Measurements from ENCODE around the gene TUBGCP2. TPM values are rescaled to one million over a fixed set of nuclear protein-coding genes. Genes with fewer than 3 reads are reported as not detected.

The TUBGCP2 gene
- total RNA-seq, 1 donor from 2014 or later: 55.4 TPM

DNA sequence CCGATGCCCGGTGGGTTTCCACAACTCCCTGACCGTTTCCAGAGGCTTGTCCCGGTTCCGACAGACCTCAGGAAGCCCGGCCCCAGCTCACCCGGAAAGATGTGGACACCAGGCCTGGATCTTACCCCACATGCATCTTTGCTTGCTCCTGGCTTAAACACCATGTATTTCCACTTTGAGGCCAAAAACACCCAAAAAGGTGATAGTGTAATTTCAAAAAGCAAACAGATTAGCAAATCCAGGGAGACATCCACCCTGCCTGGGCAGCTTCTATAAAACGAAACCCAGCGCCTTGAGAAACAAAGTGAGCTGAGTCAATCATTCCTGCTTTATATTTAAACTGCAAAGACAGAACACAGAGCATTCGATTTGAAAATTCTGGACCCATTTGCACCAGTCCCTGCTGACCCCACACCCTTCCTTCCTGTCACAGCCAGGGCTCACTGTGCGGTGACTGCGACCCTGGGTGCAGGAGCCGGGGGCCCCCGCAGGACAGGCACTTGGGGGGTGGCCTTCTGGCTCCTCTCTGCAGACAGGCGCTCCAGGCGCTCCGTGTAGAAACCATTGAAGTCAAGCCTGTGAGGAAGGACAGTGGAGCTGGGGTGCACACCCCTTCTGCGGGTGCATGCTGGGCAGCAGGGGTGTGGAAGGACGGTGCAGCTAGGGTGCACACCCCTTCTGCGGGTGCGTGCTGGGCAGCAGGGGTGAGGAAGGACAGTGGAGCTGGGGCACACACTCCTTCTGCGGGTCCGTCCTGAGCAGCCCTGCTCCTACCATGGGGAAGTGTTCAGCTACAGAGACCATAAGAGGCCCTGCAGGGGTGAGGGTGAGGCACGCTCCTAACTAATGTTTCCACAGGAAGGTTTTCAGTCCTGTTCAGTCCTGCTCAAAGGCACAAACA lies 29.1 kb downstream of the TUBGCP2 start:
- Mint-ChIP-seq H3K36me3 (peaks cover 7% of the 10 kb centered on the region), H3K27ac (no peak overlapping the region), H3K4me3 (no peak overlapping the region), H3K27me3 (ENCODE audit: insufficient read depth, low read depth) (peaks cover 8% of the 10 kb centered on the region), H3K9me3 (no peaks in the 10 kb centered on the region), H3K4me1 (peaks cover 2% of the 10 kb centered on the region)
- Histone ChIP-seq H3K36me3 (no peaks in the 10 kb centered on the region), H3K4me3 (no peak overlapping the region), H2AFZ (replicated peaks) (no peak overlapping the region), H3K27ac (no peak overlapping the region), H3K4me1 (peaks cover 22% of the 10 kb centered on the region), H3F3A (ENCODE audit: low read depth) (peaks cover 15% of the 10 kb centered on the region), H3K9me3 (ENCODE audit: low read depth) (no peaks in the 10 kb centered on the region), H3K27me3 (peaks cover 22% of the 10 kb centered on the region), H3K4me2 (no peak overlapping the region), H3K9ac (no peak overlapping the region), H4K20me1 (ENCODE audit: low read depth) (peaks cover 8% of the 10 kb centered on the region), H3K79me2 (ENCODE audit: low read depth) (no peaks in the 10 kb centered on the region)
- DNase-seq (ENCODE audit: low spot score): no peak
- TF ChIP-seq EZH2phosphoT487 (IDR thresholded peaks at IDR 0.05) (no peak), EZH2 (IDR thresholded peaks at IDR 0.05) (no peak), CTCF (IDR thresholded peaks at IDR 0.05) (no peak)

- Histone ChIP-seq H3K4me2 (no peak overlapping the region), H3K4me3 (no peak overlapping the region), H3K4me1 (peaks cover 22% of the 10 kb centered on the region), H3K9me3 (ENCODE audit: low read depth) (no peaks in the 10 kb centered on the region), H4K20me1 (ENCODE audit: low read depth) (peaks cover 8% of the 10 kb centered on the region), H3K27me3 (peaks cover 22% of the 10 kb centered on the region), H3K79me2 (ENCODE audit: low read depth) (no peaks in the 10 kb centered on the region), H3K27ac (no peak overlapping the region), H3K36me3 (no peaks in the 10 kb centered on the region), H2AFZ (replicated peaks) (no peak overlapping the region), H3F3A (ENCODE audit: low read depth) (peaks cover 15% of the 10 kb centered on the region), H3K9ac (no peak overlapping the region)
- Mint-ChIP-seq H3K27ac (no peak overlapping the region), H3K9me3 (no peaks in the 10 kb centered on the region), H3K36me3 (peaks cover 3% of the 10 kb centered on the region), H3K4me3 (no peak overlapping the region), H3K4me1 (peaks cover 2% of the 10 kb centered on the region), H3K27me3 (ENCODE audit: insufficient read depth, low read depth) (peaks cover 7% of the 10 kb centered on the region)
- no peak for DNase-seq (ENCODE audit: low spot score)
- TF ChIP-seq EZH2 (IDR thresholded peaks at IDR 0.05): no peak
- TF ChIP-seq EZH2phosphoT487 (IDR thresholded peaks at IDR 0.05): no peak
- TF ChIP-seq CTCF (IDR thresholded peaks at IDR 0.05): no peak
These were observed 30.0 kb downstream of the TUBGCP2 start for GRCh38 chr10:133278577-133279265.

- H3K36me3 Mint-ChIP-seq: peaks cover 2% of the 10 kb centered on the region
- H3K4me1 Mint-ChIP-seq: peaks cover 2% of the 10 kb centered on the region
- H3K4me3 ChIP-seq: no peak overlapping the region
- no peak for TF ChIP-seq EZH2 (IDR thresholded peaks at IDR 0.05)
- TF ChIP-seq EZH2phosphoT487 (IDR thresholded peaks at IDR 0.05): no peak
- TF ChIP-seq CTCF (IDR thresholded peaks at IDR 0.05): no peak
- no peak overlapping the region for H3K27ac ChIP-seq
- no peak overlapping the region for H3K4me3 Mint-ChIP-seq
- H3K9ac ChIP-seq: no peak overlapping the region
- no peak overlapping the region for H3K4me2 ChIP-seq
- peaks cover 8% of the 10 kb centered on the region for H4K20me1 ChIP-seq (ENCODE audit: low read depth)
- peaks cover 15% of the 10 kb centered on the region for H3F3A ChIP-seq (ENCODE audit: low read depth)
- no peak for DNase-seq (ENCODE audit: low spot score)
- no peak overlapping the region for H2AFZ ChIP-seq (replicated peaks)
- peaks cover 22% of the 10 kb centered on the region for H3K27me3 ChIP-seq
- H3K27ac Mint-ChIP-seq: no peak overlapping the region
- H3K4me1 ChIP-seq: peaks cover 22% of the 10 kb centered on the region
- H3K9me3 ChIP-seq (ENCODE audit: low read depth): no peaks in the 10 kb centered on the region
- H3K9me3 Mint-ChIP-seq: no peaks in the 10 kb centered on the region
- H3K79me2 ChIP-seq (ENCODE audit: low read depth): no peaks in the 10 kb centered on the region
- no peaks in the 10 kb centered on the region for H3K36me3 ChIP-seq
- peaks cover 7% of the 10 kb centered on the region for H3K27me3 Mint-ChIP-seq (ENCODE audit: insufficient read depth, low read depth)
These were observed 30.6 kb downstream of the TUBGCP2 start for GRCh38 chr10:133277993-133278576.

Data from neural progenitor cell (in vitro differentiated cells).